Smooth muscle cell of the brain vasculature (primary cell): Measurements from ENCODE around the gene CHST5.
"Not testable (repeated sequence)": the region's sequence is repeated elsewhere in the genome, so short reads cannot be mapped to it uniquely, and the experiment has no call there.

Experiments
- DNase-seq: peaks from one replicate; pipeline ENCODE4 v3.0.0-alpha.2; 2012; ENCODE audit warnings: low read depth, low spot score

Gene CHST5

DNA sequence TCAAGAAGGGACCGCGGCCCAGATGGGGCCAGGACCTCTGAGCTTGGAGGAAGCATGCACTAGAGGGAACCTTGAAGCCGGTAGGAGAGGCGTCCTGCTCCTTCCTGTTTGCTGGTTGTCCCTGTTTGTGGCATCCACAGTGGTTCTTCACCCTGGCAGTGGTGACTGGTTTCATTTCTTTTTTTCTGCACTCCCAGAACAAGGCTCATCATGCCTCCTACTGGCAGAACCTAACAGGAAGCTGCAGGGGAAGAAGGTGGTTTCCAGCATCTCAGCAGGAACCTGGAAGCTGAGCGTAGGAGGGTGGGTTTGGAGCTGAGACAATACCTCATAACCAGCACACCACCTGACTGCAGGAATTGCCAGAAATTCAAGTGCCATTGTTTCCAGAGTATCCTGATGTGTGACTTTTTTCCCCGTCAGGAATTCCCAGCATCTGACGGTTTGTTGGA lies 14.3 kb upstream of the CHST5 start:
- DNase-seq: no peak

DNA sequence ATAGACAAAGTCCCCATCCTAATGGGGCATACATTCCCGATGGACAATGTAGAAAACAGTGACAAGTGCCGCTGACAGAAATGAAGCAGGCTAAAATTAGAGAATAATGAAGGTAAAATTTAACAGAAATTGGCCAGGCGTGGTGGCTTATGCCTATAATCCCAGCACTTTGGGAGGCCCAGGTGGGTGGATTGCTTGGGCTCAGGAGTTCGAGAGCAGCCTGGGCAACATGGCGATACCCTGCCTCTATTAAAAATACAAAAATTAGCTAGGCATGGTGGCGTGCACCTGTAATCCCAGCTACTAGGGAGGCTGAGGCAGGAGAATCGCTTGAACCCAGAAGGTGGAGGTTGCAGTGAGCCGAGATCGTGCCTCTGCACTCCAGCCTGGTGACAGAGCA lies 12.5 kb upstream of the CHST5 start:
- not testable (repeated sequence) for DNase-seq

DNA sequence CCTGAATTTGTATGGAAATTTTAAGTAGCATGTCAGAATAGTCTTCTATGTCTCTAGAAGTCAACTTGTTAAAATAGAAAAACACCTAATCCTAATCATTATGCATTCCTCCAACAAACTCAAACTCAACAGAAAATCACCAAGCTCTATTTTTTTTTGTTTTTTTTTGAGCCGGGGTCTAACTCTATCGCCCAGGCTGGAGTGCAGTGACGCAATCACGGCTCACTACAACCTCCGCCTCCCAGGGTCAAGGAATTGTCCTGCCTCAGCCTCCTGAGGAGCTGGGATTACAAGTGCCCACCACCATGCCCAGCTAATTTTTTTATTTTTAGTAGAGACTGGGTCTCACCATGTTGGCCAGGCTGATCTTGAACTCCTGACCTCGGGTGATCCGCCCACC lies 10.4 kb upstream of the CHST5 start:
- no peak for DNase-seq

DNA sequence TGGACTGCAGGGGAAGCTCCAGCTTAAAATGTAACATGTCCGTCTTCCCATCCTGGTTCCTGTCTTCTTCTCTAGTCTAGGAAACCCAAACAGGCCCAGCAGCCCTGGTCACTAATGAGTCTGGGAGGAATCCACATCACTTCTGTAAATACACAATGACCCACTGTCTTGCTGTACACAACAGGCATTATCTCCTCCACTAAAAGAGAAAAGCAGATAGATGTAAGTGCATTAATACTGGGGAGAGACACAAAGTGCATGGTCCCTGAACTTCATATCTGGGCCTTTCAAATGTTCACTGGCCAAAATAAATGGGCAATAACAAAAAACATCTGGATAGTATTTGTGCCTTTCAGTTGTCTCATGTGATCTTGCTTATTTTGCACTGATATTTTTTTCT lies 10.0 kb upstream of the CHST5 start:
- not testable (repeated sequence) for DNase-seq

DNA sequence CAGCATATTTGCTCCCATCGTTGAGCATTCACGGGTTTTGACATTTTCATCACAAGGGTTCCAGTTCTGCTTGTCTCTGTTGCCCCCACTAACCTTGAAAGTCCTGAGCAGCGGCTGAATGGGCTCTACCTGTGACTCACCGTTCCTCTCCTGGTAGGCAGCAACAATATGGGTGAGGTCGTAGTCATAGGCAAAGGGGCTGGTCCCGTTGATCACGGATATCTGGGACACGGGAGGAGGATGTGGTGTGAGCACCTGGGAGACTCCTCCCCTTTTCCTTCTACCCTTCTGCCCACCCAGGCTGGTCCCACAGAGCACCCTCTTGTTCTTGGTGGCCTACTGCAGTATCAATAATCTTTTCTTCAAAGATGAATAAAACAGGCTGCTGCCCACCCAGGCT lies 6.6 kb upstream of the CHST5 start:
- not testable (repeated sequence) for DNase-seq

DNA sequence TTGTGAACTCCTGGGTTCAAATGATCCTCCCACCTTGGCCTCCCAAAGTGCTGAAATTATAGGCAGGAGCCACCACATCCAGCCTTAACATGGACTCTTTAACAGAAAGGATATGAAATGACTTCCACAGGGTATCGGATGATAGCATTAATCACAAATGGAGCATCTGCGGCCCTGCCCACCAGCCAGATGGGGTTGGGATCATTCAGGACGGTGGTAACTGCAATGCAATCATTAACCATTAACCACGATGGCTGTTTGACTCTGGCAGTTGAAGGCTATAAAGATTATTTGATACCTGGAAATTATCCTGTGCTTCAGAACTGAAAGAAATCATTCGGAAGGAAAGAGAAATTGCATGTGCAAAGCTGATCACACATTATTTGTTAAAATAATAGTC lies 5.3 kb upstream of the CHST5 start:
- no peak for DNase-seq

DNA sequence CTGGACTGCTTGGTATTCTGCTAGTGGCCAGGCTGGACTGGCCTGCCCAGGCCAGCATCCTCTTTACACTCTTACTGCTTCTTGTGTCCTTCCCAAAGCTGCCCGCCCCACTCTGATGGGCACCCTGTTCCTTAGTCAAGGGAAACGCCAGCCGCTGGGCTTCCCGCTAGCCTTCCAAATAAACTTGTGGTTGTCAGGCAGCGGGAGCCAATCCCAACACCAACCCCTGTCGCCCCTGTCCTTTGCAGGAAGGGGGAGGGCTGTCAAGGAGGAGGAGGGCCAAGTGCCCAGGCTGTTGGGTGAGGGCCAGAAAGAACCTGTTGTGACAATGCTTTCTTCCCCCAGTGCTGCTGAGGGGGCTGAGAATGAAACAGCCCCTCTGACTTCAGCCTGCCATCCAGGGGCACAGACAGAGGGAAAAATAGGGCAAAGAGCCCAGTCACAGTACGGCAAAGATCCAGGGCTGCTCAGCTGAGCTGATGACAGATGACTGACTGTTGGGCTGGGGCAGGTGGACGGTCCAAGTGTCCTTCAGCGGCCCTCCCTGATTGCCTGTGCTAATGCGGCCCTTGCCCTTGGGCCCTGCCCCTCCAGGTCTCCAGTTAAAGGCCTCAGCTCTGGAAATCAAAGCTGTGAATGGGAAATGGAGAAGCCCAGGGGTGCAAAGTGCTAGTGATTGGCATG lies 3.1 kb upstream of the CHST5 start:
- not testable (repeated sequence) for DNase-seq

DNA sequence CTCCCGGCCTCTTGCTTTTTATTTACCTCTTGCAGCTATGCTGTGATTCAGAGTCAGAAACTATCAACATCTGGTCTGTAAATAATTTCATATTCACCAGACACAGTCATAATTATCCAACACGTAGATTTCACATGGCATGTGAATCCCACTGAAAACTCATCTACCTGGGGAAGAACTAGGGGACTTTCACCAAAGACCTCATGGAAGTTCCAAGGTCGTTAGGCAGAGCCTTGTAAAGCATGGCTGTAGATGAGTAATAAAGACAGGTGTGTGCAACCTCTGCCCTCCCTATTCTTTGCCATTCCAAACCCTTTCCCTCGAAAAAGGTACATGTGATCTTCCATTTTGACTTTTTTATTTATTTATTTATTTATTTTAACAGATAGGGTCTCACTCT lies 1.9 kb upstream of the CHST5 start:
- no peak for DNase-seq

DNA sequence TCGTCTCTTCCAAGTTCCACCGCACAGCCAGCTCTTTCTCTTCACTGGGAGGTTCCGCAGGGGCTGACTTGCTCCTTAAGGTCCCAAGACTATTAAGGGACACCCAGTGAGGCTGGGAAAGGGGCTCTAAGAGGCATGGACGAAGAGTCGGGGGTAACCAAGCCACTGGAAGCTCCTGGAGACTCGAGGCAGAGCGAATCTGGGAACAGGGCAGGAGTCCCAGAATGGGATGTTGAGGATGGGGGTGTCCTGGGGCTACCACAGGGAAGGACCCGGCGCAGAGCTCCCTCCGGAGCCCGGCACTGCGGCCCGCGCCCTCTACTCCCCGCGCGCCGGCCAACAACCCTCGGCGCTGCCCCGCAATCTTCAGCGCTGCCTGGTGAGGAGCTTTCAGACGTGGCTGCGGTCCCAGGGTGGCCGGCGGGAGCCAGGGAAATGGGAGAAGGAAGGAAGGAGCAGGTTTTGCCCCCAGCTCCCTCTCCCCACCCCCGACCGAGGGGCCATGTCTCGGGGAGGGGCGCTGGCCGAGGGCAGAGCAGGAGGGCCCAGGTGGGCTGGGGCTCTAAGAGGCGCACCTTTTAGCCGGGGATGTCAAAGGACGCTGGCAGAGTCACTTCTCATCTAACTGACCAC lies 581 bp downstream of the CHST5 start:
- DNase-seq: no peak

DNA sequence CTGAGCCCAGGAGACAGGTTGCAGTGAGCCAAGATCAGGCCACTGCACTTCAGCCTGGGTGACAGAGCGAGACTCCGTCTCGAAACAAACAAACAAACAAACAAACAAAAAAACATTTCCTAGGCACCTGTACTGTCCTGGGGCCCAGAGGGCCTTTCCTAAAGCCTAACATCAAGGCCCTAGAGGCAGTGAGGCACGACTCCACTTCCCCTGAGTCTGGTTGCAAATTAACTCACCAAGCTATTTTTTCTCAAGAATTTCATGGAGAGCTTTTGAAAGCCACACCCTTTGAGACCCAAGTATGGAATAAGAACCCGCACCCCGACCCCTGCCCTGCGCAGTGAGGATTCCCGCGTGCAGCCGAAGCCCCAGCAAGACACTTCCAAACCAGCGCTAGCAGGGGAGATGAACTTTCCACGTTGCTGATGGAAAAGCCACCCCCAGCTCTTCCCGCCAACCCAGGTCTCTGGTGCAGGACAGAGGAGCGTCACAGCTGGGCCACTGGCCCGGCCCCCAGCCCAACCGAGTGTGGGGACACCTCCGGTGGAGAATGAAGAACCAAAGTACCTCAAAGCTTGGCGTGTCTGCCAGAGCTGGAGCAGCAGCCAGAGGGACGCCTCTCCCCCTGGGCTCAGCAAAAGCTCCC lies 1.2 kb downstream of the CHST5 start:
- DNase-seq: no peak

DNA sequence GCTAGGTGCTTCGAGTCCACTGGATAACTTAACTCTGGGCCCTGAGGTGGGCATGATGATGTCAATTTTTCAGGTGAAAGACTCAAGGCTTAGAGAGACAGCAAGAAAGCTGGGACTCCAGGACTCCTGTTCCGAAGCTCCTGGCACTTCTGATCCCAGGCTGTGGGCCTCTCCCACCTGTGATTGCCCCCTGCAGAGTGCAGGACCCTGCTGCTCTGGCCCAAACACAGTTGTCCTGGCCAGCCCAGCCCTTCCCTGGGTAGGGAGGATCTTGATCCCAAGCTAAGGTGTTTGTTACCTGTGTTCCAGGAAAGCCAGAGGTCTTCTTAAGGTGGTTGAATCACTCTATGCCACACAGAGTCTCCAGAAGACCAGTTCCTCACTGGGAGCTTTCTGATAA lies 3.1 kb downstream of the CHST5 start:
- no peak for DNase-seq

DNA sequence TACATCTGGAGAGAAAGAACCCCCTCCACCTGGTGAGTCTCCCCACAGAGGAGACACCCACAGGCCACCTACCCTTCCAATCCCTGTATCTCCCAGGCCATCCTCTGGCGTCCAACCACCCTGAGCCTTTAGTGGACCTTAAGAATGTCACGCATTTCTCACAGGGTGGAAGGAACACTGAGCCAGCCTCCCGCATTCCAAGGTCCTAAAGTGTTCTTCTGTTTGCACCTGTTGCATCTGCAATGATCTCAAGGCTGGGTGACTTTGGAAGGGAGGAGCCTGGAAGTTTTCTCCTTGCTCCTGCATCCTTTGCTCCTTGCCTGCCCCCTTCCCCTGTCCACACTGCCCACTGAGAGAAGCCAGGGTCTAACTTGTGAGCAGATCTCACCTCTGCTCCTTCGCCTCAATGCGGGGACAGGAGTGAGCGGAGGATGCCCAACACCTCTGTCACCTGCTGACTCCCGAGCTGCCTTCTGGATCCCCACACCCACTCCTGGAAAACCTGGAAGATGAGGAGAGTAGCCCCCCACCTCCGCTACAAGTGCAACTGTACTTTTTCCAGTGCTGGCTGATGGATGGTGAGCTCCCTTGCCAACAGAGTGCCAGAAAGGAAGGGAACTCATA lies 3.7 kb downstream of the CHST5 start:
- DNase-seq: no peak

DNA sequence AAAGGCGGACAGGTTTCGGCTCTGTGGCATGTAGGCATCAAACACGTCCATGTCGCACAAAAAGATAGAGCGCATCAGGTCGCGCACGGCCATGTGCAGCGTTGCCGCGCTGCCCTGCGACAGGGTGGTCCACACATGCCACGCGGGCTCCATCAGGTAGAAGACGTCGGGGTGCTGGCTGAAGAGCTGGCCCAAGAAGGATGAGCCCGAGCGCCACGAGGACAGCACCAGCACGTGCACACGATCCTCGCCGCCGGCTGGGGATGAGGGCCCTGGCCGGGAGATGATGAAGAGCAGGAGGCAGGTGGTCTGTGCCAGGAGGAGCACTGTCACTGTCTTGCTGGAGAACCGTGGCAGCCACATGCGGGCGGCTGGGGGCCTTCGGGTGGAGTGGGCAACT lies 5.9 kb downstream of the CHST5 start:
- no peak for DNase-seq

DNA sequence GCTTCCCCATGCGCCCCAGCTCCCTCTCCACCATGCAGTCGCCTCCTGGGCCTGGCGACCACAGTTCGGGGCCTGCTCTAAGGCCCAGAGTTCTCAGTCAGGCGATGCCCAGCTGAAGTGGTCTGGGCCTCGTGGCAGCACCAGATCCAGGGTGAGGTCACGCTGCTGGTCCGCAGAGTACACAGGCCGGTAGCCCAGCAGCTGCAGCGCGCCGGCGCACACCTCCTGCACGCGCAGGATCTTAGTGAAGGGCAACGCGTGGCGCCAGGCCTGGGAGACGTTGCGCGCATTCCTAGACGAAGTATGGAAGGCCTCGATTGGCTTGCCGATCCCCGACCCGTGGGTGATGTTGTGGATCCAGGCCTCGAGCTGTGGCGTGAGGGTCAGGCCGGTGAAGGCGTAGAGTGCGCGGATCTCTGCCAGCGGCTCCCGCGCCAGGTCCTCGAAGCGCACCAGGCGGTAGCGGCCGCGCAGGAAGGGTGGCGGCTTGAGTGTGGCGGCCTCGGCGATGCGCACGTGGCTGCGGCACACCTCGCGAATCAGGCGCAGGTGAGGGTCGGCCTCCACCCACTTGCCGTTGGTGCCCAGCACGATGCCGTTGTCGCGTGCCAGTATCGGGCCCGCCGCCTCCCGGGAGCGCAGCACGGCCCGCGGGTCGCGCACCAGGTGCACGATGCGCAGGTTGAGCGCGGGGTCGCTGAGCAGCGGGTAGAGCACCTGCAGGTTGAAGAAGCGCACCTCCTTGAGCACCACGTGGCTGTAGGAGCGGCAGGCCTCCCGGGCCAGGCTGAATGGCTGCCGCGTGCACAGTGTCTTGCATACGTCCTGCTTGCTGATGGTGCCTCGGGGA lies 6.6 kb downstream of the CHST5 start:
- no peak for DNase-seq

DNA sequence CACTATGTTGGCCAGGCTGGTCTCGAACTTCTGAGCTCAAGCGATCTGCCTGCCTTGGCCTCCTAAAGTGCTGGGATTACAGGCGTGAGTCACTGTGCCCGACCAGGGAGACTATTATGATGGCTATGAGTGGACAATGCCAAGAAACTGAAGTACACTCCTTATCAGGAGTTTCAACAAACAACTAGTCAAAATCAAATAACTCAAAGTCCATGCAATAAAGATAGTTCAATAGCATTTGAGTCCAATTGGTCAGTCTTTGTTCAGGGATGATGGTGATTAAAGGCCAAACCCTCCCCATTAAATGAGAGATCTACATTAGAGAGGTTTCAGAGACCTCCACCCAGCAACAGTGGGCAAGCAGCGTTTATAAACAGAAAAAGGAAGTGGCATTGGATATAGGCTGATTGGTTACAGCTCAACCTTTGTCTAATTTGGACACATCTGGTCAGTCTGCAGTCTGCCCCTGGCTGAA lies 8.0 kb downstream of the CHST5 start:
- DNase-seq: no peak

DNA sequence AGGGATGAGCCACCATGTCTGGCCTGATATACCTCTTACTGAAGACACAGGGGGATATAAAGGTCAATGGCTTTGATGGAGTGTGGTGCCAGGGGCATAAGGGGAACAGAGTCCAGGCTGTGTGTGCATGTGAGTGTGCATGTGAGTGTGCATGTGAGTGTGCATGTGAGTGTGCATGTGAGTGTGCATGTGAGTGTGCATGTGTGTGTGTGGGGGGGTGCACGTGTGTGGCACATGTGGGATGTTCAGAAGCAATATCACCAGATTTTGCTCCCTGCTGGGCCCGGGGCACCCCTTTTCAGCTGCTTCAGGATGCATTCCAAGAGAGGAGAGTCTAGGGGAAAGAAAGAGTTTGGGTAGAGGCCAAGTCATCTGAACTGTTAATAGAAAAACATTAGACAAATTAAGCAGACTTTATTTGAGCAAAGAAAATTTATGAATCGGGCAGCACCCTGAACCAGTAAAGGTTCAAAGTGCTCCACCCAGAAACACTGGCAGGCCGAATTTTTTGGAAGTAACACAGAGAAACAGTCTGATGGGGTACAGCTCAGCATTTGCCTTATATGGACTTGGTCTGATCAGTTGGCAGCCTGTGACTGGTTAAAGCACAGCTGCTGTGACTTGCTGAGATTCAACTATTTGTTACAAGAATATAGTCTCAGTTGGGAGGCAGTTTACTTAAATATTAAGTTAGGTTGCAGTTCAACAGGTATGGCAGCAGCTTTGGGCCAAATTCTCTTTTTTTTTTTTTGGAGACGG lies 9.7 kb downstream of the CHST5 start:
- no peak for DNase-seq

DNA sequence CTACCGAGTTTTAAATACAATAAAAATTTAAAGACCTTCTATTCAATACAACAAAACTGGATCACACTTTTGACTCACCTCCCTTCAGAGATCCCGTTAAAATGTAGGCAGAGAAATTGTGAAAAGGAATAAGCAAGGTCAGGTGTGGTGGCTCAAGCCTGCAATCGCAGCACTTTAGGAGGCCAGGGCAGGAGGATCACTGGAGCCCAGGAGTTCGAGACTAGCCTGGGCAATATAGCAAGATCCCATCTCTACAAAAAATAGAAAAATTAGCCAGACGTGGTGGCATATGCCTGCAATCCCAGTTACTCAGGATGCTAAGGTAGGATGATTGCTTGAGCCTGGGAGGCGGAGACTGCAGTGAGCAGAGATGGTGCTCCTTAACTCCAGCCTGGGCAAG lies 16.7 kb downstream of the CHST5 start:
- DNase-seq: no peak

DNA sequence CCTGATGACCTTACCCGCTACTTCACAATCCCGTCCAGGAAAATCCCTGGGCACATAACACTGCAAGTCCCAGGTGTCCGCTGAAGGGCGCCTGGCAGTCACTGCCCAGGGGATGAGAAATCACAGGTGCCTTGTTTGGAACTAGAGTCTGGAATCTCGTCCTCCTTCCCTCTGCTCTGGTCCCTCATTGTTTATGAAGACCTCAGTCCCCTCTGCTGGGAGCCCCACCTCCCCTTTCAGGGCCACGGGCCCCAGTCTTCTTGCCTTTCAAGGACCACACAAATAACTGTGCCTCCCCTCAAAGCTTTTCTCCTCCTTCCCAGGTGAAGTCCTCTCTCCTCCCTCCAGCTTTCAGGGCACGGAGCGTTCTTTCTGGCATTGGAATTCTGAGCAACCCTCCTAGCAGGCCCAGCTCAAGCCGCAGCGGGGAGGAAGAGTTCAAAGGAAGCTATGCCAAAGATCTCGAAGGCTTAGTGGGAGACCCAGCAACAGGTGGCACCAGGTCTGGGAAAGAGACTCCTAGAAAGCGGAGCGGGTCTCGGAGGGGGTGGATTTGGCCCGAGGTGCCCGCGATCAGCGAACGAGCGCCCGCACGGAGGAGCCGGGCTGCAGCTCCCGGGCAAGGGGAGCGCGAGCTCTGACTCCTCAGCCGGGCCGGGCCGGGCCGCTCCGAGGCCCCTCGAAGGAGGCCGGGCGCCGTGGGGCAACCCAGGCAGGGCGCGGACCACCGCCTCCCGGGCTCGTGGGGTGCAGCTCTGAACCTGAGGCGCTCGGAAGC lies 19.5 kb downstream of the CHST5 start:
- not testable (repeated sequence) for DNase-seq

DNA sequence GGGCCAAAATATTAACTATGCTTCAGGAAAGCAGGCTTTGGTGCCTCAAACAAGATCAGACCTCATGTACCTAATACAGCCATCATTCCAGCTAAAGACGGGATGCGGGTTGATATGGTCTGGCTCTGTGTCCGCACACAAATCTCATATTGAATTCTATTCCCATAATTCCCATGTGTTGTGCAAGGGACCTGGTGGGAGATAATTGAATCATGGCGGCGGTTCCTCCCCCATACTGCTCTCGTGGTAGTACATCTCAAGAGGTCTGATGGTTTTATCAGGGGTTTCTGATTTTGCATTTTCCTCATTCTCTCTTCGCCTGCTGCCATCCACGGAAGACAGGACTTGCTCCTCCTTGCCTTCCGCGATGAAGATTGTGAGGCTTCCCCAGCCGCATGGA lies 21.6 kb downstream of the CHST5 start:
- no peak for DNase-seq

DNA sequence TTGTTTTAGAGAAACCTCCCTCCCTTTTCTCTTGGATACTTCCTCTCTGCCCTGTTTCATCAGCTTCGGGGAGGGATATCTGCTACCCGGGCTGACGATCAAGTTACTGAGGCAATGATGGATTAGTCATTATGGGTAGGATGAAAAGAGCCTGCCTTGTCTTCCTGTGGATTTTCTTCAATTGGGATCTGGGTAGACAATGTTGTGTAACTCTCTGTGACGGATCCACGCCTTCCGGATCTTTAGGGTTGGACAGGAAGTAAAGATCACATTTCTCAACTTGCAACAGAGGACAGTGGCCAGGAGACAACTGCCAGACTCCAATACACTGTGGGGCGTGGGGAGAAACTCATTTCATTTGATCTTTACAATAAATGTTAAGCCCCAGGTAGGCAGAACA lies 29.3 kb downstream of the CHST5 start:
- DNase-seq: no peak
